Esophagus squamous epithelium (tissue), 5 donors: ENCODE data around the gene AP5M1. TPM values are rescaled to one million over a fixed set of nuclear protein-coding genes. Genes with fewer than 3 reads are reported as not detected.
A peak's percentile ranks its signal among the peaks of the same experiment; 100 is the strongest.
"Not testable (repeated sequence)": the region's sequence is repeated elsewhere in the genome, so short reads cannot be mapped to it uniquely, and the experiment has no call there.

Experiments used
- DNase-seq: peaks from one replicate; lab custom pipeline; 2025; lab: John Stamatoyannopoulos, UW
- H3K27ac ChIP-seq, 4 donors: fragments of 200-600 bp; sonication (generic); one replicate each; pipeline ENCODE4 v1.5.1; 2016 to 2019; ENCODE audit warnings: mild to moderate bottlenecking in 1 of 4
- H3K27me3 ChIP-seq, 4 donors: fragments of 200-600 bp; sonication (generic); 1 replicate in 3 of 4; 2 replicates in 1 of 4; pipeline versions ENCODE4 v1.5.1 to v1.6.0; 2017 to 2021; ENCODE audit warnings: antibody characterized with exemption in 1 of 4
- H3K36me3 ChIP-seq, 3 donors: fragments of 200-600 bp; sonication (generic); one replicate each; pipeline ENCODE4 v1.5.1; 2016 to 2019
- H3K4me1 ChIP-seq, 3 donors: fragments of 200-600 bp; sonication (generic); one replicate each; pipeline ENCODE4 v1.5.1; 2017 to 2019
- H3K4me3 ChIP-seq, 4 donors: fragments of 200-600 bp; sonication (generic); 1 replicate in 3 of 4; 2 replicates in 1 of 4; pipeline ENCODE4 v1.5.1; 2016 to 2019; ENCODE audit warnings: mild to moderate bottlenecking in 2 of 4, moderate library complexity in 1 of 4
- H3K9me3 ChIP-seq, 3 donors: fragments of 200-600 bp; sonication (generic); one replicate each; pipeline ENCODE4 v1.5.1; 2016 to 2019
- CTCF ChIP-seq, 6 experiments: fragments of 450-650 bp in 4 of 6; fragments of 200-600 bp in 2 of 6; sonication (generic) in 2 of 6; IDR thresholded peaks; one replicate each; pipeline ENCODE4 v1.5.1; 2016 to 2019; ENCODE audit warnings: antibody characterized with exemption in 6 of 6, mild to moderate bottlenecking in 4 of 6, moderate library complexity in 4 of 6
- POLR2A ChIP-seq, 4 donors: fragments of 450-650 bp; IDR thresholded peaks; one replicate each; pipeline ENCODE4 v1.6.1; 2017; ENCODE audit warnings: antibody characterized with exemption in 4 of 4, mild to moderate bottlenecking in 4 of 4, moderate library complexity in 3 of 4
- whole genome bisulfite sequencing, 2 donors: methylation state at CpG; one replicate each; pipeline ENCODE4 v1.1.5; 2018; 5-methylcytosine and 5-hydroxymethylcytosine counted together
- intact Hi-C: fragments of 100-400 bp; cut with DNase I; formaldehyde crosslinking; loops from one replicate; pipeline ENCODE4 v1.15.0; 2022
- total RNA-seq, 4 donors: library from RNA; depleted of rRNA; stranded (reverse); fragments of >200 nt; gene quantifications; one replicate each; pipeline ENCODE4 v1.1.0, GENCODE V29; 2016
- donor health status: DM: yes; HTN: yes; CAD: no.

Gene AP5M1
- 10 to 100 TPM; 24.1 to 34.2 (median 31.7) TPM for total RNA-seq

DNA sequence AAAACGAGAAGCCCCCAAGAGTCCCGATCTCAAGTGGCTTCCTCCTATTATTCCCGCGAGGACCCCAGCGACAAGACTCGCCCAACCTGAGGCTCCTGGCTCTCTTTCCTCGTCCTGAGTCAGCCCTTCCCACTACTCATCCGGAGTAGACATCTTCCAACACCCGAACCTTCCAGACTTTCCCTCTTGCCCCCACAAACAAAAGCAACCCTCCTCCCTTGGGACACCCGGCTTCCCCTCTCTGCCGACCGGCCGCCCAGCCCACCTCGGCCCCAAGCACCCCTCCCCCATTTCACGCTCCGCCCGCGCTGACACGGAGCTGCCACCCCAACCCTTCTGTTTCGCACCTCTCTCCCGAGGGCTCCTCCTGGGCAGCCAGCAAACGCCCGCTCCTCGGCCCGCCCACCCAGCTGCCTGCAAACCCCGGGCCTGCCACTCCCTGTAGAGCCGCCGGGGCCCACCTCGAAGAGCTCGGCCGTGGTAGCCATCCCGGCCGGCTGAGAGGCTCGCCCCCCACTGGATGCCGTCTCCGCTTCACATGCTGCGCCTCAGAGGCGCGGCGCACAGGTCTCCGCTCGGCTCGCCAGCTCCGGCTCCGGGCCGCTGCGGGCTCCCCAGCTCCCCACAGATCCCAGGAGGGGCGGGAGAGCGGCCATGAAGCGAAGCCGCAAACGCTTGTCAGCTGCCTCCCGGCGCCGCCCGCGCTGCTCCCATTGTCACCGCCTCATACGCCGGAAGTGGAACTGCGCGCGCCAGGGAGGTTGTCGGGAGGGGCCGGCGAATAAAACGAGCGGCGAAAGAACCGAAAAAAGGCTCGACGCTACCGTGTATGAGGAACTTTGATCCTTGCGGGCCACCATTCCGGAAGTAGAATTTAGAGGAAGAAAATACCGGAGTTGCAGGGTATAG lies at the start of gene AP5M1, which contains the start of gene EXOC5:
TSS of gene AP5M1 (plus strand) at position 811 of the 909 bp plus-strand sequence. CDS start 344 bp downstream, outside the sequence.
TSS of gene EXOC5 (minus strand) at position 745 of the 909 bp plus-strand sequence. CDS start at position 488, 257 bp downstream.
- 0% methylated on average over 33 to 36 of the region's 76 CpGs for WGBS, 2 donors

GRCh38 chr14:57221931-57222330 lies 46.8 kb upstream of the AP5M1 start:
- H3K4me3 ChIP-seq, result no peak overlapping the region
- no peak overlapping the region for H3K27ac ChIP-seq
- peaks cover 0 to 73% (median 0%) of the 10 kb centered on the region in 3 donors for H3K36me3 ChIP-seq
- WGBS, 2 donors, result 83% methylated on average over 3 of the region's 3 CpGs
- no peak for DNase-seq
- no peaks in the 10 kb centered on the region for H3K27me3 ChIP-seq
- no peak for TF ChIP-seq CTCF (IDR thresholded peaks at IDR 0.05)
- no peak for TF ChIP-seq POLR2A (IDR thresholded peaks at IDR 0.05)
- no peaks in the 10 kb centered on the region for H3K4me1 ChIP-seq
- intact Hi-C loops, result no loop called here
- H3K9me3 ChIP-seq, result no peaks in the 10 kb centered on the region

More for the DNA sequence above, at the start of gene AP5M1, which contains the start of gene EXOC5:
- DNase-seq, result peak; percentile 54
- Histone ChIP-seq H3K27ac (peak within 1 kb of the TSS; percentile 96 to 98 (median 98)), H3K4me1 (peaks cover 0 to 57% (median 15%) of the 10 kb centered on the region in 3 donors), H3K36me3 (peaks cover 0 to 8% (median 0%) of the 10 kb centered on the region in 3 donors), H3K27me3 (no peaks in the 10 kb centered on the region), H3K9me3 (no peaks in the 10 kb centered on the region), H3K4me3 (peak within 1 kb of the TSS; percentile 80 to 97 (median 91))
- TF ChIP-seq POLR2A (IDR thresholded peaks at IDR 0.05), result peak in 2 of 4 donors; percentile 56 to 64
- peak in 1 of 6 experiments; percentile 28 for TF ChIP-seq CTCF (IDR thresholded peaks at IDR 0.05)
- intact Hi-C loops, result no loop called here

GRCh38 chr14:57227083-57227482 lies 41.7 kb upstream of the AP5M1 start:
- TF ChIP-seq POLR2A (IDR thresholded peaks at IDR 0.05) (no peak), CTCF (IDR thresholded peaks at IDR 0.05) (no peak)
- Histone ChIP-seq H3K9me3 (no peaks in the 10 kb centered on the region), H3K27ac (no peak overlapping the region), H3K4me3 (no peak overlapping the region), H3K27me3 (no peaks in the 10 kb centered on the region), H3K36me3 (peaks cover 0 to 73% (median 5%) of the 10 kb centered on the region in 3 donors), H3K4me1 (no peaks in the 10 kb centered on the region)
- WGBS, 2 donors, result 64 to 83% methylated on average over 2 of the region's 2 CpGs
- DNase-seq, result no peak
- intact Hi-C loops, result no loop called here

DNA sequence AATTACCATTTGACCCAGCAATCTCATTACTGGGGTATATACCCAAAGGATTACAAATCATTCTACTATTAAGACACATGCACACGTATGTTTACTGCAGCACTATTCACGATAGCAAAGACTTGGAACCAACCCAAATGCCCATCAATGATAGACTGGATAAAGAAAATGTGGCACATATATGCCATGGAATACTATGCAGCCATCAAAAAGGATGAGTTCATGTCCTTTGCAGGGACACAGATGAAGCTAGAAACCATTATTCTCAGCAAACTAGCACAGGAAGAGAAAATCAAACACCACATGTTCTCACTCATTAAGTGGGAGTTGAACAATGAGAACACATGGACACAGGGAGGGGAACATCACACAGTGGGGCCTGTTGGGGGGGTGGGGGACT lies 40.5 kb upstream of the AP5M1 start:
- H3K4me1 ChIP-seq, DNase-seq, H3K4me3 ChIP-seq, H3K27me3 ChIP-seq, H3K27ac ChIP-seq, H3K9me3 ChIP-seq, intact Hi-C loops: not testable (repeated sequence)
- WGBS, 2 donors, result 89 to 96% methylated on average over 2 of the region's 2 CpGs
- H3K36me3 ChIP-seq, result peaks cover 0 to 75% (median 5%) of the 10 kb centered on the region in 3 donors

GRCh38 chr14:57232006-57232405 lies 36.8 kb upstream of the AP5M1 start:
- Histone ChIP-seq H3K36me3 (peaks cover 0 to 97% (median 5%) of the 10 kb centered on the region in 3 donors), H3K4me3 (no peak overlapping the region), H3K4me1 (no peaks in the 10 kb centered on the region), H3K27me3 (no peaks in the 10 kb centered on the region), H3K27ac (no peak overlapping the region), H3K9me3 (no peaks in the 10 kb centered on the region)
- DNase-seq, result no peak
- no peak for TF ChIP-seq POLR2A (IDR thresholded peaks at IDR 0.05)
- no peak for TF ChIP-seq CTCF (IDR thresholded peaks at IDR 0.05)
- intact Hi-C loops, result no loop called here
- 71 to 77% methylated on average over 1 of the region's 1 CpG for WGBS, 2 donors

GRCh38 chr14:57240115-57240514 lies 28.7 kb upstream of the AP5M1 start:
- H3K4me1 ChIP-seq, DNase-seq, H3K27me3 ChIP-seq, intact Hi-C loops, H3K27ac ChIP-seq, H3K4me3 ChIP-seq, H3K9me3 ChIP-seq: not testable (repeated sequence)
- peaks cover 0 to 81% (median 4%) of the 10 kb centered on the region in 3 donors for H3K36me3 ChIP-seq
- 87 to 98% methylated on average over 7 of the region's 7 CpGs for WGBS, 2 donors
